GM18517 (cell line): ENCODE results near the gene S100B.

Experiments used
- ATAC-seq: cut with Tn5 transposase; IDR thresholded peaks from one replicate; pipeline ENCODE4 v1.9.1; 2021; ENCODE audit warnings: mild to moderate bottlenecking, moderate library complexity; ENCODE audit not compliant: unreplicated experiment

S100B gene

DNA sequence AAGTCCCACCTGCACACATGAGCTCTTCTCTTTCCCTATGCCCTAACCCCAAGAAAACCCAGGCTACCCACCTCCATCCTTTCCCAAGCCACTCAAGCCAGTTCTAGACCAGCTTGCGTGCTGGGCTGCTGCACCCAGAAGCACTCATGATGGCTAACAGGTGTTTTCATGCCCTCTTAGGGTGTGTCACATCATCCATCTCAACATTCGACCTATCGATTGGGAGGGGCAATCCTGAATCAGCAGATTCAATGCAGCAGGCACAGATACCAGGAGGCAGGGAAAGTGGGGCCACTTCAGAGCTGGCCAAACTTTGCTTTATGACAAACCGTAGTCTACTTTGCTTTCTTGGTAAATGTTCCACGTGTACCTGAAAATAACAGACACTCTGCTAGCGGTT, 24.0 kb upstream of the S100B start:
- no peak for ATAC-seq

DNA sequence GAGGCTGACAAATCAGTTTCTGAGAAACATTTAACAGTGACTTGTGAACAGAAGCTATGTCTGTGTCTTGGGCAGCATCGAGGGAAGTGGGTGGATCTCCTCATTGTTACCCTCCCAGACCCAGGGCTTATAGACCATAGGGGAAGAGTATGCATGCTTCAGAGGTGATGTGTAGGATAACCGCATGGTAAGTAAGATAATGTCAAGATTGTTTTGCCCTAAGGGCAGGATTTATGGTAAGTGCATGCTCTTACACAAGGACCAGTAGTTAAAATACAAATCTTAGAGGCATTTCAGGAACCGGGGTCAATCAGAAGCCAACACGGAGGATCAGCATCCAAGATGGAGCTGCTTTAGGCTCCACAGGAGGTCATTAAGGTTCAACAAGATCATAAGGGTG, 22.8 kb upstream of the S100B start:
- no peak for ATAC-seq

GRCh38 chr21:46626975-46627501, 22.2 kb upstream of the S100B start:
- no peak for ATAC-seq

GRCh38 chr21:46626536-46626935, 21.7 kb upstream of the S100B start:
- no peak for ATAC-seq

GRCh38 chr21:46625759-46626158, 20.9 kb upstream of the S100B start:
- ATAC-seq = no peak

DNA sequence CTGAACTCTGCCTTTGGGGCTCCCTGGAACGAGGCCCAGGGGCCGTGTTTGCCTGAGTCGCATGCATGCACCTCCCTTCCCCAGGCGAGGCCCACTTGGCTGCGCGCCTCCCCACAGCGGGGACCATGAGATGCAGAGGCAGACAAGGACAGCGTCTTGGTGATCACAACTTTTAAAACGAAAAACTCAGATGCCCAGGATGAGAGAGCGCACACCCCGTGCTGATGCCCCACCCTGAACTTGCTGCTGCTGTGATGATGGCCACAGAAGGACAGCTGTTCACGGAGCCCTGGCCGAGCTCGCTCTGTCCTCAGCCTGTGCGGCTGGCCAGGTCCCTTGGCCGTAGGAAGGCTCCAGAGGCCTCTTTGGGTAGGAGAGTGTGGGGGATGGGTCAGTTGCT, 19.2 kb upstream of the S100B start:
- no peak for ATAC-seq

GRCh38 chr21:46622226-46622625, 17.3 kb upstream of the S100B start:
- ATAC-seq = no peak

GRCh38 chr21:46621457-46622182, 16.7 kb upstream of the S100B start:
- no peak for ATAC-seq

- ATAC-seq = no peak
These were observed 16.0 kb upstream of the S100B start for GRCh38 chr21:46620846-46621245.

DNA sequence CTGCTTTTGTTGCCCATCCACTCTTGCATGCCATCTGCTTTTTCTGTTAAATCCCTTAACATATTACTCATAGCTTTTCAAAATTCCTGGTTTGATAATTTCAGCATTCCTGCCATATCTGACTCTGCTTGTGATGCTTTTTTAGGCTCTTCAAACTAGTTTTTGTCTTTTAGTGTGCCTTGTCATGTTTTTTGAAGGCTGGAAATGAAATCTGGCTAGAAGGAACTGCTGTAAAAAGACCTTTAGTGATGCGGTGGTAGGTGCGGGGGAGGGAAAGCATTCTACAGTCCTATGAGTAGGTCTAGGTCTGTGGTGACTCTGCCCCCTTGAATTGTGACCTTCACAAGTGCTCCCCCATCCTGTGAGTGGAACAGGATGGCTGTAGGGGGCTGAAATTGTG, 15.0 kb upstream of the S100B start:
- no peak for ATAC-seq

- no peak for ATAC-seq
These were observed 14.0 kb upstream of the S100B start for GRCh38 chr21:46618738-46619379.

- no peak for ATAC-seq
These were observed 12.6 kb upstream of the S100B start for GRCh38 chr21:46617267-46618051.

DNA sequence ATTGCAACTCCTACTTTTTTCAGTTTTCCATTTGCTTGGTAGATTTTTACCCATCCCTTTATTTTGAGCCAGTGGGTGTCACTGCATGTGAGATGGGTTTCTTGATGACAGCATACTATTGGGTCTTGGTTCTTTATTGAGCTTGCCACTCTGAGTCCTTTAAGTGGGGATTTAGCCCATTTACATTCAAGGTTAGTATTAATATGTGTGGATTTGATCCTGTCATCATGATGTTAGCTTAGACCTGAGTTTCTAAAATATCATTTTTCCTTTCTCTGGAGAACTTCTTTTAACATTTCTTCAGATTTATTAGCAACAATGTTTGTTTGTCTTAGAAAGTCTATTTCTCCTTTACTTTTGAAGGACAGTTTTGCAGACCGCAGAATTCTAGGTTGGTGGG, 11.8 kb upstream of the S100B start:
- no peak for ATAC-seq

GRCh38 chr21:46616050-46616449, 11.2 kb upstream of the S100B start:
- ATAC-seq = no peak

GRCh38 chr21:46613391-46613790, 8.5 kb upstream of the S100B start:
- ATAC-seq = no peak

DNA sequence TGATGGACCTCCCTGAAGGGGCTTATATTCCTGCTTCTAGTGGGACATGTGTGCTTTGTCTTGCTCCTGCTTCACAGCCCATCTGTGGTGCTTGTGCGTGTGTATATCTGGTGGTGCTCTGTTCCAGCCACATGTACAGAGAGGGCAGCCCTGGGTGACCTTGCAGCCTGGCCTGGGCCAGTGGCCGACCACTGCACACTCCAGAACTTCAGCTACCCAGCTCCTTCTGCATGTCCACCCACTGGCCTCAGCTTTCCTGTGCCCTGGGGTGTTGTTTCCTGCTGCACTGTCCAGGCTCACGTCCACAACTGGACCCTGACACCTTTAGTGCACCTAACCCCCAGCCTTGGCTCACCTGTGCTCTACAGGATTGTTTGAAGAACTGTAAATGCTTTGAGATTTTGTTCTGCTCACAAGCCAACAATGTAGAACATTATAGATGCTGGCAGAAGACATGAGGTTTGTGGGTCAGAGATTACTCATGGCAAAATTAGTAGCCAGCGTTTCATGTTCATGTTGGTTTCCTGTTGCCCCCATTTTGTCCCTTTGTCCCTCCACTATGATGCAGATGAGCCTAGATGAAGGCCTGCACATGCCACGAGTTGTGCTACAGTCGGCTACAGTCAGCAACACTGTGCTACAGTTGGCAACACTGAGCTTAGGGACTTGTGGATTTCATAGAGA, 5.3 kb upstream of the S100B start:
- no peak for ATAC-seq

DNA sequence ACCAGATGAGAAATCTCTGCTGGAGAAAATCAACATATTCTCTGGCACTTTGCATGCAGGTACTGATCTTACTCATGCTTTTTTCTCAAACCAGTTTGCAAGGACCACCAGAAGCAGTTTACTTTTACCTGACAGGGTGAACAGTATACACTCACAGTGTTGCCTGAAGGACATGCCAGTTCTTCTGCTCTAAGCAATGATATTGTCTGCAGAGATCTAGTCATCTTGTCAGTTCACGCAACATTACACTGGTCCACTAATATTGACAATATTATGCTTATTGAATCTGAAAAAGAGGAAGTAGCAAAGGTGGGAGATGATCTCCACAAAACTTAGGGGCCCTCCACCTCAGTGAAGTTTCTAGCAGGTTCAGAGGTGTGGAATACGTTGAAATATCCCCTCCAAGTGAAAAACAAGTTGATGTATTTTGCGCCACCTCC, 3.8 kb upstream of the S100B start:
- ATAC-seq = peak; percentile 50

DNA sequence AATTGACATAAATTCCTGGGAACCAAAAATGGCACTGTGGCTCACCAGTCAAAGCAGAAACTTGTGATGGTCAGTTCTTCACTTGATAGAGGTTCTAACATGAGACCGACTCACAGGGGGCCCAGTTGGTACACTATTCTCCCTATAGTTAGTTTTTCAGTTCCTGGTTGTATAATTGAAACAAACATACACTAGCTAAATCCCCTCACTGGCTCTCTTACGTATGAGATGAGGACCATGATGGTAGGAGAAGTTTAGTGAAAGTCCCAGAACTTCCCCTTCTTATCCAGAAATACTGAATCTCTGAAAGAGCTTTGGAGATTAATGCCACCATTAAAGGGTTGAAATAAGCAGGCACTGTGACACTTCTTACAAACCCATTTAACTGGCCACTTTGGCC, 2.8 kb upstream of the S100B start:
- ATAC-seq = no peak

- ATAC-seq = no peak
These were observed 1.5 kb upstream of the S100B start for GRCh38 chr21:46606427-46606813.

DNA sequence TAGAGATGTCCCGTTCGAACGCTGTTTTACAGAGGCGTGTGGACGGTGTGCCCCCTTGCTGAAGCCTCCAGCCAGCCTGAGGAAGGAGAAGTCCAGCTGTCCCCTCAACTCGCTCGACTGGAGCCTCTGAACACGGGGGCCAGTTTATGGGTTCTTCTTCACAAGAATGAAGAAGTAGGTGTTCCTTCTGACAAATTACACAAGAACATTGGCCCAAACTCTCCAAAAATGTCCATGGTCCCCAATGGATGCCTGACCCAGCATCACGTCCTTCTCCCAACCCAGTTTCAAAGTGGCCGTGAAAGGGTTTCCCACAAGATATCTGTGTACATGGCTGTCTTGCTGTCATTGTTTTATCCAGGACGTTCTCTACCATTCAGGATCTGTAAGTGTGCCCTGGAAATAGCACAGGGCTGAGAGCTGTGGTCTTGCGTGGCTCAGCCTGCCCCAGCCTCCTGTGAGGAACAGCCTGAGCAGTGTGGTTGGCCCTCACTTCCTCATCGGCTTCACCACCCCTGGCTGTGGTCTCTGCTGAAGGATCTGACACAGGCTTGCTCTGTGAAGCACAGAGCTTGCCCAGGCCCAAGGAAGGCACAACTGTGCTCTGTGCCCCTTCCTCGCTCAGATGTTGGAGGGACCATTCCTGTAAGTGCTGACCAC, 1.0 kb upstream of the S100B start:
- ATAC-seq = no peak
